Bone marrow (tissue), 2 donors: ENCODE measurements around the gene SNX33.

Experiments used
- DNase-seq, 2 donors: peaks; one replicate each; lab custom pipeline; 2025; lab: John Stamatoyannopoulos, UW

The SNX33 gene

DNA sequence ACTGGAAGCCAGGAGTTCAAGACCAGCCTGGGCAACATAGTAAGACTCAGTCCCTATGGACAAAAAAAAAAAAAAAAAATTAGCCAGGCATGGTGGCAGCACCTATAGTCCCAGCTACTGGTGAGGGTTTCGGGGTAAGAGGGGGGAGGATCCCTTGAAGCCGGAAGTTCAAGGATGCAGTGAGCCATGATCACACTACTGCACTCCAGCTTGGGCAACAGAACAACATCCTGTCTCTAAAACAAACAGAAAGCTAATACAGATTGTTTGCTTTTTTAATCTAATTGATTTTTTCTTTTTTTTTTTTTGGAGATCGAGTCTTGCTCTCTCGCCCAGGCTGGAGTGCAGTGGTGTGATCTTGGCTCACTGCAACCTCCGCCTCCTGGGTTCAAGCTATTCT lies 6.1 kb upstream of the SNX33 start:
- no peak for DNase-seq

DNA sequence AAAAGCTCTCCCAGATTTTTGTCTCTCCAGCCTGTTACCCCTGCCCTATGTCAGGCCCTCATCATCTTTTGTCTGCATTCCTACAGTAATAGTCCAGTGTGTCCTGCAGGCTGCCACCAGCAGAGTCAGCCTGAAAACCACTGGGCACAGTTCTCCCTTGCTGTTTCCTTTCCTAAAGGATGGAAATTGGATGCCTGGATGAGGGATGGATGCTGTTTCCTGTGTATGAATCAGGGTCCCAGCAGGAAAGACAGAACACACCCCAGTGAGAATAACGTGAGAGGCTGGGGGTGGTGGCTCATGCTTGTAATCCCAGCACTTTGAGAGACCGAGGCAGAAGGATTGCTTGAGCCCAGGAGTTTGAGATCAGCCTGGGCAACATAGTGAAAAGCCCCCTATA lies 3.3 kb upstream of the SNX33 start:
- no peak for DNase-seq

DNA sequence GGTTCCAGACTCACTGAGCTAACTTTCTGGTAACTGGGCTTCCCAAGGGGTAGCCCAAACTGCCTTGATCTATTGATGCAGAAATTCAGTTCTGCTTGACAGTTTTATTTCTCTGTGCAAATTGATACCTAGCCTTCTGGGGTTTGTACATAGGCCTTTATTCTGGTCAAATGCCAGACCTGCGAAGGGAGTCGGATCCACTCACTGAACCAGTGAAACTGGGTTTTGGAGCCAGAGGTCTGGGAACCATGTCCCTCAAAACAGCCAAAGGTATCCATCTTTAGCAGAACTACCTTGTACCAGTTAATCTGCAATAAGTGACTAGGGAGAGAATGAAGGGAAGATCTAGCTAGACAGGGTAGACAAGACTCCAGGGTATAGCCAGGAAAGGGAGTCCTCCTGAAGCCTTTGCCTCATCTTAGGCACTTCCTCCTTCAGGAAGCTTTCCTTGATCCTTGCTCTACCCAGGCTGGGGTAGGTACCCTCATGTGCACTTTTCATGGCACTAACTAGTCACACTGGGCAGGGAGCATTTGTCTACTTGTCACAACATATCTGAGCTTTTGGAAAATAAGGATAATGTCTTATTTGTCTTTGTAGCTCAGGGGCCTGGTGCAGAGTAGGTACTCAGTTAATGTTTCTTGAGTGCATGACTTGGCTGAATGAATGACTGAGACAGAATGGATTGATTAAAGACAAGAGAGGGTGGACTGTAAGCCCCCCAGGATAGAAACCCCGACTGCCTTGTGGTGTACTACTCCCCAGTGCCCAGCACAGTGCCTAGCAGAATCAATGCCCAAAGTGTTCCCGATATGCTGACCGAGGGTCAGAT lies 1.4 kb upstream of the SNX33 start:
- no peak for DNase-seq

DNA sequence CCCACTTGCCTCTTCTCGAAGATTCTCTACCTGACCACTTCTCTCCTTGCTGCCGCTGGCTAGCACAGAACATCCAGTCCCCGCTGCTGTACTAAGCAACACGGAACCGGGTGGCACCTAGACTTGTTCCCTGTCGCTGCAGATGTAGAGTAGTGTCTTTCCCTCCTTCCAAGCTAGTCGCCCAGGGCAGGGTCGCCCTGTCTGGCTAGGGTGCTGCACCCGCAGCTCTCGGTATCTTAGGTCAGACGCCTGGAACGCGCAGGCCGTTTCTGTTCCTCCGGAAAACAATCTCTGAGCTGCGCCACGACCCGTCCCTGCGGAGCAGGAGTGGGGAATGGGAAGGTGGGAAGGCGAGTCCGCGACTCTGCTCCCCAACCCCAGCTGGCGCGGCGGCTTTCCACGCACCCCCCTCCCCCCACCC lies 758 bp upstream of the SNX33 start:
- no peak for DNase-seq

DNA sequence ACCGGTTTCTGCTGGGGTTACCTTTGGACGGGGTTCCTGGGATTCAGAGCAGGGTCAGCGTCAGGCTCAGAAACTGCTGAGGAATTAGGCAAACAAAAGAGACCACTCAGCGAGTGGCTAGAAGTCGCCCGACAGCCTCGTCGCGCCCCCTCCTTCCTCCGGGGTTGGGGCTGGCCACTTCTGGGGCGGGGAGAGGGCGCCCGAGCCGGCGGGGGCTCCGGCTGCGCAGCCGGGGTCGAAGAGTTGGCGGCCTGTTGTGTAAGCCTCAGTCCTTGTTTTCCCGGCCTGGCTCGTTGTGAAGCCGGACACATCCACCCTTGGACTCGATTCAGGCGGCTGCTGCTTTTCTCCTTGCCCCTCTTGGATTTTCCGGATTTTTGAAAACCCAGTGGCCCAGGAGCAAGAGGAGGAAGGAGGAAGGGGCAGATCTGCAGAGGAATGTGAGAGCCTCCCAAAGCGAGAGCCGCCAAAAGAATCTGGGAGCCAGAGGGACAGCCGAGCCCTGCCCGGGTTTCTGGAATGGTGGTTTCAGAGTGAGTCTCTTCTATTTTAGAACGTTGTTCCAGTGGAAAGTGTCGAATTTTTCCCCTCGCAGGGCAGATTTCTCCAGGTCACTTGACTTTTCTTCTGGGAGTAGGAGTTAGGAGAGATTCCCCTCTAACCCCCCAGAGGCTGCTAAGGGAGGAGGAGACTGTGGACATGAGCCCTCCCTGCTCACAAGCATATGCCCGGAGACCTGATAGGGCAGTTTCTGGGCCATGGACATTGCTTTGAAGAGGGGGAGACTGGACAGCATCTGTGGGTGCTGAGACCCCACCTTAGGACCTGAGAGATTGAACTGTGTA lies 666 bp downstream of the SNX33 start:
- DNase-seq = no peak

DNA sequence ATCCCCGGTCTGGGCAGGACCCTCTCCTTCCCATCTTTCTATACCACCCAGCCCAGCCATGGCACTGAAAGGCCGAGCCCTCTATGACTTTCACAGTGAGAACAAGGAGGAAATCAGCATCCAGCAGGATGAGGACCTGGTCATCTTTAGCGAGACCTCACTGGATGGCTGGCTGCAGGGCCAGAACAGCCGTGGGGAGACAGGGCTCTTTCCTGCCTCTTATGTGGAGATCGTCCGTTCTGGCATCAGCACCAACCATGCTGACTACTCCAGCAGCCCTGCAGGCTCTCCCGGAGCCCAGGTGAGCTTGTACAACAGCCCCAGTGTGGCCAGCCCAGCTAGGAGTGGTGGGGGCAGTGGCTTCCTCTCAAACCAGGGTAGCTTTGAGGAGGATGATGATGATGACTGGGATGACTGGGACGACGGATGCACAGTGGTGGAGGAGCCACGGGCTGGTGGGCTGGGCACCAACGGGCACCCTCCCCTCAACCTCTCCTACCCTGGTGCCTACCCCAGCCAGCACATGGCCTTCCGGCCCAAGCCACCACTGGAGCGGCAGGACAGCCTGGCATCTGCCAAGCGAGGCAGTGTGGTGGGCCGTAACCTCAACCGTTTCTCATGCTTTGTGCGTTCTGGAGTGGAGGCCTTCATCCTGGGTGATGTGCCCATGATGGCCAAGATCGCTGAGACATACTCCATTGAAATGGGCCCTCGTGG lies 1.5 kb downstream of the SNX33 start:
- DNase-seq = no peak

DNA sequence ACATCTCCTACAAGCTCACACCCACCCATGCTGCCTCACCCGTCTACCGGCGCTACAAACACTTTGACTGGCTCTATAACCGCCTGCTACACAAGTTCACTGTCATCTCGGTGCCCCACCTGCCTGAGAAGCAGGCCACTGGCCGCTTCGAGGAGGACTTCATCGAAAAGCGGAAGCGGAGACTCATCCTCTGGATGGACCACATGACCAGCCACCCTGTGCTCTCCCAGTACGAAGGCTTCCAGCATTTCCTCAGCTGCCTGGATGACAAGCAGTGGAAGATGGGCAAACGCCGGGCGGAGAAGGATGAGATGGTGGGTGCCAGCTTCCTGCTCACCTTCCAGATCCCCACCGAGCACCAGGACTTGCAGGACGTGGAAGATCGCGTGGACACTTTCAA lies 2.1 kb downstream of the SNX33 start:
- DNase-seq = no peak

DNA sequence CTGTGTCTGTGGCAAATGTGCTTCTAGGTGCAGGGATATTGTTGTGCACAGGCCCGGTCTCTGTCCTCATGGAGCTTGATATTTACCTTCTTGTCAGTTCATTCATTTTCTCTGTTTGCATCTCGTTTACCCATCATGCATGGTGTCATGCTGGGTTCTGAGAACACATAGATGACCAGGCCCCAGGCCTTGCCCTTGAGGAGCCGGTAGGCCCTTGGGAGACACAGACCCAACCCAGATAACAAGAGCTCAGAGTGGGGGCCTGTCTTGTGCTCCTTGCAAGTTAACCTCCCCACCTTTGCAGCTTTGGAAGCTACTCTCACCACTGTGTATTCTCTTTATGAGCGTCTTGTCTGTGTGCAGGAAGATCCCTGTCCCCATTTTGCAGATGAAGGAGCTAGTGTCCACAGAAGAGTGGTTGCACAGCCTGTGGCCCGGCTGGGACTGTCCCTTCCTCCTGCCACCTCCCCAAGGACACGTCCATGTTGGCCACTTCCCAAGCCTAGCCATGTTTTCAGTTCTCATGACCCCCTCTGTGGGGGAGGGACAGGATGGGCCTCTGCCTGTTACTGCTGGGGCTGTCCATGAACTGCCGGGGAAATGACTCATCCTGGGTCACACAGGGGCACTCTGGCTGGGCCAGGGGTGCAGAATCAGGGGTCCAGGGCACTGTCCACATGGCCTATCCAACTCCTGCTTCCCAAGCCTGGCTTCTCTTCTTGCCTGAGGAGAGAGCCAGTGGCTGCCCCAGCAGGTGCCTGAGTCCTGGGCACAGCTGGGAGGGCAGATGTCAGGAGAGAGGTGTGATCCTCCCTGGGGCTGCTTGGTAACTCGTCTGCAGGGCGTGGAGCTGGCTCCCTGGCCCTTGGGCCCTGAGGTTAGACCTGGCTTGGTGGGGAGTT lies 3.4 kb downstream of the SNX33 start:
- no peak for DNase-seq

DNA sequence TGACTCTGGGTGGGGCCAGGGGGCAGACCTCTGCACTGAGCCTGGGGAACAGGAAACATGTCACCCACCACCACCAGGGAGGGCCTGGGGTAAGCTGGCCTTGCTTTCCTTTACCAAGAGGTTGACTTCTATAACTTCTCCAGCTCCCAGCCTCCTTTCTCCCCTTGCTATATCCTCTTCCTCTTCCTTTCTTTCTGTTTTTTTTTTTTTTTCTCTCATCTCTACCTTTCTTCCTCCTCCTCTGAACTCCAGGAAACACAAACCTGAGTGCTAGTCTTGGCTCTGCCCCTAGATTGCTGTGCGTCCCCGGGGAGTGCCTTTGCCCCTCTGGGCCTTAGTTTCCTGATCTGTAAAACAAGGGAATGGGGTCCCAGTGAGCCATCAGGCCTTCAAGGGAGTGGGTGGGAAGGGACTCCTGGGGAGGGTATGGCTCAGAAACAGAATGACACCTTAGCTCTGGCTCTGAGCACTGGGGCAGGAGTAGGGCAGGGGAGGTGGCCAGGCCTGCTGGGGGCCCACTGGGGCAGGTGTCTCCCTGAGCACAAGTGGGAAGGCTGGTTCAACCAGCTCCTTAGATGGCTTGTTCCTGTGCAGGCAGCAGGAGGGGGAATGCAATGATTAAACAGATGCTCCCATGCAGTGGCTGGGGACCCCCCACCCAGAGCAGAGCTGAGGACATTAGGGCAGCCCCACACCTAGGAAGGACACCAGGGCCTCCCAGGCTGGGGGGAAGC lies 4.3 kb downstream of the SNX33 start:
- DNase-seq = no peak

DNA sequence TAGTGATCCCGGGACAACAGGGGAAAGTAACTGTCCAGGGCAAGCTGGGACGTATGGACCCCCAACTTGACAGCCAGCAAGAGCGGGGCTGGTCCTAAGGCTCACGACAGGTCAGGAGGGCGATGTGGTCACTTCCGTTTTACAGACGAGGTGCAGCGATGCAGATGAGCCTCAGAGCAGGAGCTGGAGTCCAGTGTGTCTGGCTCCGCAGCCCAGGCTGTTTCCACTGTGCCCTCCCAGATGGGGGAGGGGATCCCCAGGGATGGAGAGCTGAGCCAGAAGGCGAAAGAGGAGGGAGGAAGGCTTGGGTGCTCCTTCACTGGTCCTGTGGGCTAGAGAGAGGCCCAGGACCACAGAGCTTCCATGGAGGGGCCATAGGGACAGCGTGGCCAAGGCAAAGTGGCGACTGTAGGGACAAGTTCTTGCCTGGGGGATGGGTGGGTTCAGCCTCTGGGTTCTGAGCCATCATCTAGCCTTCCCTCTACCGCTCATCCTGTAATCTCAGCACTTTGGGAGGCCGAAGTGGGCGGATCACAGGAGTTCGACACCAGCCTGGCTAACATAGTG lies 5.7 kb downstream of the SNX33 start:
- DNase-seq = no peak

DNA sequence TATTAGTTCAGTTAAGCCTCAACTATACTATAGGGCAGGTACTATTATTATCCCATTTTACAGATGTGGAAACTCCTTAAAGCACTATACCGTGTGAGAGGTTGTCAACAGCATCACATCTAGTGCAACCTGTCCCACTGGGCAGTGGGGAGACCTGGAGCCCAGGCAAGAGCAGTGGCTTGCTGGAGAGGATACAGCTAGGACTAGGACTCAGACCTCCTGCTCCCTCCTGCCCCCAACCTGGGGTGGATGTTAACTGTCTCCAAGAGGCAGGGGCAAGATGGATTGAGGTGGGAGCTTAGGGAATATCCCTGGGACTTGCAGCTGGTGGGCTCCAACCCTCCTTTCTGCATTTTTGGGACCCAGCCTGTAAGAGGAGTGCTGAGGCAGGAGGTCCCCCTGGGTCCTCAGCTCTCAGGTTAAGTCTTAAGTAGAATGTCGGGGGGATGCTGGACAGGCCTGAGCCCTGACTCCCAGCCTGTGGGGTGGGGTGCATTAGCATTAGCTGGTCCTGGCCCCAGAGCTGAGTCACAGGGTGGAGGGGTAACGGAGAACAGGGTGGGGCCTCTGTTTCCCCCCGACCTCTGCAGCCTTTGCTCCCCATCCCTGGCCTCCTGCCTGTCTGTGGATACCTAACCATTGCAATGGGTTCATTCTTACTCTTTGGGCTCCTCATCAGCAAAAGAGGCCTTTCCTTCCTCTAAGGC lies 6.6 kb downstream of the SNX33 start:
- DNase-seq = no peak

DNA sequence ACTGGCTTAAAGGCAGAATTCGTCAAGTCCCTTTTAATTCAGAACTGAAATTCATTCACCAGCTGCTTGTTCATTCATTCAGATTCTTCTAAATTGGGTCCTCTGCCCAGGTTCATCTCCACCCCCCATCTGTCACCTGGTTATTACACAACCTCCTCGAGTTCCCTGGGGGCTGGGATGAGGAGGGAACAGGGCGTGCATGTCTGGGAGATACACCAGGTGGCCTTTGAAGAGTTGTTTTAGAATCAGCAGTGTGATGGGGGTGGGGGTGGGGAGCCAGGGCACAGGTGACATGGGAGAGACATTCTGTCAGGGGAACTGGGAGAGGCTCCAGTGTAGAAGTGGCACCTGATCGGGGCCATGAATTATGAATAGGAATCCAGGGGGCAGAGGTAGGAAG lies 8.2 kb downstream of the SNX33 start:
- no peak for DNase-seq

DNA sequence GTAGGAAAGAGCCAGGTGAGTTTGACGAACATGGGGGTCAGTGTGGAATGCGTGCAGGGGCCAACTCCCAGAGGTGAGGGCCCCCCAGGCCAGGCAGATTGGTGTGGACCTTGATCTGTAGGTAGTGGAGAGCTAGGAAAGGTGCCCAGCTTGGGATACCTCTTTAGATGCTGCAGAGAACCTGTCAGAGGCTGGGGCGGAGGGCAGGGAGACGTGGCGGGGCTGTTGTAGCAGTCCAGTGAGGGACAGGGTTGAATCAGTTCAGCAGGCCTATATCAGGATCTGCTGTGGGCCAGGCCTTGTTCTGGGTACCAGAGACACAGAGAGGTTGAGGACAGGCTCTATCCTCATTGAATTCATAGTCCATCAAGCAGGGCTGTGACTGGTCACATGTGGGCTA lies 8.6 kb downstream of the SNX33 start:
- DNase-seq = no peak

DNA sequence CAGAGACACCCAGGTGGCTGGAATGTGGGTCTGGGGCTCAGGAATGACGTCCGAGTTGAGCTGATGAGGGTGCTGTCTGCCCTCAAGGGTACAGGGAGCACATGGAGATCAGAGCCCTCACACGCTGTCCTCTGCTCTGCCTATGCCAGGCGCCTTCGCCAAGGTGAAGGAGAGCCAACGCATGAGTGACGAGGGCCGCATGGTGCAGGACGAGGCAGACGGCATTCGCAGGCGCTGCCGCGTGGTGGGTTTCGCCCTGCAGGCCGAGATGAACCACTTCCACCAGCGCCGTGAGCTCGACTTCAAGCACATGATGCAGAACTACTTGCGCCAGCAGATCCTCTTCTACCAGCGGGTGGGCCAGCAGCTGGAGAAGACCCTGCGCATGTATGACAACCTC lies 9.1 kb downstream of the SNX33 start:
- no peak for DNase-seq

DNA sequence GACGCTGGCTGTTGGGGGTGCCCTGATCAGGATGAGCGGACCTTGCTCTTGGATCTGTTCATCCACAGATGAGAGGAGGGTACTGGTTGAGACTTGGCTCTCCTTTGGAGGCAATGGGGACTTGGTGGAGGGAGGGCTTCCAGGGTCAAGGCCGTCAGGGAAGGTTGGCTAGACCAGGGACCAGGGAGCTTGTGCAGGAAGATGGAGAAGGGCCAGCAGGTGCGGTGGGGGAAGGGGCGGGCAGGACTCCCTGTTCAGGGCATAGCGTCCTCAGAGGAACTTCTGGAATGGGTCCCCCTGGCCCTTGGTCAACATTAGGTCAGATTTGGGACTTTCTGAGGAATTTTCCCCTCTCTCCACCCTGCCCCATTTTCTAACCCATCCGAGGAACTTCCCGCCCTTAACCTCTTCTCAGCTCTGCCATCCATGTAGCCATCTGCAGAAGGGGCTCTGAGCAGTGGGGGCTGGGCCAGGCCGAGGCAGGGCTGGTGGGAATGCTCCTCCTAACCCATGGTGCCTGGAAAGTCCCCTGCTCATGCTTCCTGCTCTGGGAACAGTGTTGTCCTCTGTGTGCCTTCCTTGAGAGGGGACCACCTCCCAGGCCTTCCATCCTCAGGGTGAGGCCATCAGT lies 11.5 kb downstream of the SNX33 start:
- no peak for DNase-seq

DNA sequence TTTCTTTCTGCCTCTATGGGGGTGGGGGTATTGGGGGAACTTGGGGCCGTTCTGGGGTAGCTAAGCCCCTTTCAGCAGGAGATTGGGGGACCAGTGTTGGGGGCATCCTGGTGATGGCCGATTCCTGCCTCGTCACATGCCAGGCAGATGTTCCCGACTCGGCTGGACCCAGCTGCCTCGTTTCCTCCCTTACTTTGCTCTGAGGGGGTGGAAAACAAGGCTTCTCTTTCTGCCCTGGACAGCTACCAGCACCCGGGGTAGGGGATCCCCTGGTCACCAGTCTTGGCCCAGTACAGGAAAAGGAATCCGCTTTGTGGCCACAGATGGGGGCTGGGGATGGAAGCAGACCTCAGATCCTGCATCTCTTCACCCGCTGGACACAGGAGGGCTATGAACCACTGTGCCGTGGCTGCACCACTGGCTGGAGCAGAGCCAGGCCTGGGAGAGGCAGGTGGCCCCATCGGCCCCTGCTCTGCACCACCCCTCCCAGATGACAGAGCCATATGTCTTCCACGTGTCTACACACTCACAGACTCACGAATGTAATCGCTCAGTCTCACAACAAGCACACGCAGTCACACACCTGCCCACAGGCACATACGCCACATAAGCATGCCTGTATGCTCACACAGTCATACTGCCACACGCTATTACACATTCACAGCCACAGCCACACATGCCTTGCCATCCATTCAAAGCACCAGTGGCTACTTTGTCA lies 12.4 kb downstream of the SNX33 start:
- no peak for DNase-seq

DNA sequence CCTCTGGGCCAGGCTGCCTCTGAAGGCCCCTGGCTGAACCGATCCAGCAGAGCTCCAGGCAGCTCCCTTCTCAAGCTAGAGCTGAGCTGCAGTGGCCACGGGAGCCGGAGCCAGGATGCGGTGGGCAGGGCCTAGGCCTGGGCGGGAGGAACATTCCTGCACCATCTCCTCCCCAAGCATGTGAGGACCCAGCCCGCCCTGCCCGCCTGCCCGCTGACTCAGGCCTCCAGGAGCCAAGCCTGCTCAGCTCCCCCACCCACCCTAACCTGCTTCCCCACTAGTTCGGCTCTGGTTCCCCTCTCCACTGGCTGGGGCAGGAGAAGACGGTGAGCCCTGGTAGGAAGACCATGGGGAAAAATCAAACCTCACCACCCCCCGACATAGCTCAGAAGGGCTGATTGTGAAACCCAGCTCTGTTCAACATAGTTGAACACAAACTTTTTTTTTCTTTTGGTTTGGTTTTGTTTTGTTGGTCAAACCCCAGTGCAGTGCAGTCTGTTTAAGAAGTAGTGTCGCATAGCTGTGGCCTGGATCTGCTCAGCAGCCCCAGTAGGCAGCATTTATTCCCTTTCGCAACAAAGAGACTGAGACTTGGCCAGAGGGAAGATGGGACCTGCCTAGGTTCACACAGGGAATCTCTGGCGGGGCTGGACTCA lies 13.5 kb downstream of the SNX33 start:
- no peak for DNase-seq

DNA sequence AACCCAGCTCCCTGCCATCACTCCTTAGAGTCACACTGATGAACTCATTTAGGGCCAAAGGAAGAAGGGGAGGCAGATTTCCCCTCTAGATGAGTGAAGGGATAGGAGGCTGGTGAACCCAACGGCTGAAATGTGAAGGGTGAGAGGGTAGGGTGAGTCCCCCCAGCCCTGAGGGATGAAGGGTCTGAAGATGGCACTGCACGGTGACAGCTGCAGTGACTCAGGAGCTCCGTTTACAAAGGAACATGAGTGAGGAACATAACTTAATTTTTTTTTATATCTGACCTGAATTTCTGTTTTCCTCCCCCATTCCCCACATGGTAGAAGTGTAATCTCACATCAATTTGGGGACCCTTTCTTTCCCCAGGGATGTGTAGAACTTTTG lies 14.0 kb downstream of the SNX33 start:
- no peak for DNase-seq
